ENCODE data around the gene LONRF2.

The LONRF2 gene

GRCh38 chr2:100276716-100277115, 45.6 kb downstream of the LONRF2 start:
- no peak for DNase-seq (ENCODE audit: low read depth, low spot score)

GRCh38 chr2:100275200-100275589, 47.1 kb downstream of the LONRF2 start:
- DNase-seq (ENCODE audit: low read depth, low spot score) = no peak

GRCh38 chr2:100274566-100275199, 47.6 kb downstream of the LONRF2 start:
- DNase-seq (ENCODE audit: low read depth, low spot score) = no peak

- DNase-seq (ENCODE audit: low read depth, low spot score) = no peak
Measured at GRCh38 chr2:100274076-100274475, 48.2 kb downstream of the LONRF2 start.

GRCh38 chr2:100273387-100273786, 48.9 kb downstream of the LONRF2 start:
- DNase-seq (ENCODE audit: low read depth, low spot score) = no peak

GRCh38 chr2:100272841-100273329, 49.4 kb downstream of the LONRF2 start:
- DNase-seq (ENCODE audit: low read depth, low spot score) = no peak

- DNase-seq (ENCODE audit: low read depth, low spot score) = no peak
Measured at GRCh38 chr2:100271210-100271609, 51.1 kb downstream of the LONRF2 start.

- no peak for DNase-seq (ENCODE audit: low read depth, low spot score)
Measured at GRCh38 chr2:100270381-100271146, 51.7 kb downstream of the LONRF2 start.

GRCh38 chr2:100269889-100270288, 52.4 kb downstream of the LONRF2 start:
- DNase-seq (ENCODE audit: low read depth, low spot score) = no peak

GRCh38 chr2:100268986-100269385, 53.3 kb downstream of the LONRF2 start:
- DNase-seq (ENCODE audit: low read depth, low spot score) = no peak

- DNase-seq (ENCODE audit: low read depth, low spot score) = no peak
Measured at GRCh38 chr2:100267751-100268150, 54.5 kb downstream of the LONRF2 start.

GRCh38 chr2:100266126-100266525, 56.2 kb downstream of the LONRF2 start:
- DNase-seq (ENCODE audit: low read depth, low spot score) = no peak

GRCh38 chr2:100265226-100265625, 57.1 kb downstream of the LONRF2 start:
- DNase-seq (ENCODE audit: low read depth, low spot score) = no peak

GRCh38 chr2:100264651-100265050, 57.6 kb downstream of the LONRF2 start:
- DNase-seq (ENCODE audit: low read depth, low spot score) = no peak

GRCh38 chr2:100264121-100264520, 58.2 kb downstream of the LONRF2 start:
- DNase-seq (ENCODE audit: low read depth, low spot score) = no peak

GRCh38 chr2:100262555-100263320, 59.6 kb downstream of the LONRF2 start:
- DNase-seq (ENCODE audit: low read depth, low spot score) = no peak

GRCh38 chr2:100262046-100262445, 60.3 kb downstream of the LONRF2 start:
- no peak for DNase-seq (ENCODE audit: low read depth, low spot score)

- DNase-seq (ENCODE audit: low read depth, low spot score) = no peak
Measured at GRCh38 chr2:100260712-100261620, 61.3 kb downstream of the LONRF2 start.

- DNase-seq (ENCODE audit: low read depth, low spot score) = no peak
Measured at GRCh38 chr2:100259106-100259505, 63.2 kb downstream of the LONRF2 start.

- DNase-seq (ENCODE audit: low read depth, low spot score) = no peak
Measured at GRCh38 chr2:100257939-100258338, 64.4 kb downstream of the LONRF2 start.

GRCh38 chr2:100256849-100257248, 65.5 kb downstream of the LONRF2 start:
- no peak for DNase-seq (ENCODE audit: low read depth, low spot score)

Data from iPS DF 19.7 (cell line).